ENCODE results near the gene TSNAXIP1.

Gene TSNAXIP1

GRCh38 chr16:67837811-67838210 is 31.1 kb downstream of the TSNAXIP1 start:
- no peak for DNase-seq (ENCODE audit: low read depth)

- no peak for DNase-seq (ENCODE audit: low read depth)
Observed at GRCh38 chr16:67841198-67841815, 34.6 kb downstream of the TSNAXIP1 start.

- peak; percentile 91 for DNase-seq (ENCODE audit: low read depth)
Observed at GRCh38 chr16:67841816-67842508, 35.3 kb downstream of the TSNAXIP1 start, which contains the start of gene THAP11. TSS of gene THAP11 (plus strand) at chr16:67842320. CDS start at chr16:67842555, 235 bp downstream.

GRCh38 chr16:67842509-67843342 is 36.0 kb downstream of the TSNAXIP1 start:
- peak; percentile 45 for DNase-seq (ENCODE audit: low read depth)

- DNase-seq (ENCODE audit: low read depth) = no peak
Observed at GRCh38 chr16:67843343-67843765, 36.7 kb downstream of the TSNAXIP1 start.

GRCh38 chr16:67844497-67844896 is 37.8 kb downstream of the TSNAXIP1 start:
- no peak for DNase-seq (ENCODE audit: low read depth)

GRCh38 chr16:67845291-67846062 is 38.8 kb downstream of the TSNAXIP1 start:
- DNase-seq (ENCODE audit: low read depth) = no peak

- no peak for DNase-seq (ENCODE audit: low read depth)
Observed at GRCh38 chr16:67846063-67846319, 39.3 kb downstream of the TSNAXIP1 start.

GRCh38 chr16:67846320-67847063 is 39.8 kb downstream of the TSNAXIP1 start, which contains the start of gene NUTF2:
TSS of gene NUTF2 (plus strand) at chr16:67846933. CDS start at chr16:67865131, 18,198 bp downstream.
- DNase-seq (ENCODE audit: low read depth) = peak; percentile 91

GRCh38 chr16:67847064-67847861 is 40.6 kb downstream of the TSNAXIP1 start, which contains the start of gene CENPT:
TSS of gene CENPT (minus strand) at chr16:67847693. CDS start at chr16:67833859, 13,834 bp downstream.
- DNase-seq (ENCODE audit: low read depth) = no peak

GRCh38 chr16:67848118-67848517 is 41.4 kb downstream of the TSNAXIP1 start:
- DNase-seq (ENCODE audit: low read depth) = no peak

- DNase-seq (ENCODE audit: low read depth) = no peak
Observed at GRCh38 chr16:67853670-67854069, 47.0 kb downstream of the TSNAXIP1 start.

GRCh38 chr16:67855789-67856188 is 49.1 kb downstream of the TSNAXIP1 start:
- DNase-seq (ENCODE audit: low read depth) = no peak

GRCh38 chr16:67856927-67857546 is 50.3 kb downstream of the TSNAXIP1 start:
- DNase-seq (ENCODE audit: low read depth) = no peak

- no peak for DNase-seq (ENCODE audit: low read depth)
Observed at GRCh38 chr16:67857547-67858233, 51.0 kb downstream of the TSNAXIP1 start.

GRCh38 chr16:67858500-67858899 is 51.8 kb downstream of the TSNAXIP1 start:
- DNase-seq (ENCODE audit: low read depth) = no peak

GRCh38 chr16:67860589-67861398 is 54.1 kb downstream of the TSNAXIP1 start:
- DNase-seq (ENCODE audit: low read depth) = no peak

- DNase-seq (ENCODE audit: low read depth) = no peak
Observed at GRCh38 chr16:67861877-67862276, 55.2 kb downstream of the TSNAXIP1 start.

Measured in activated gamma-delta T cell treated with anti-CD3 and anti-CD28 coated beads, Interleukin-2, amount 50 U/mL, for 16 hours (primary cell).